Stimulated activated CD8-positive, alpha-beta memory T cell treated with anti-CD3 and anti-CD28 coated beads, Interleukin-2, amount 100 ng/mL, for 1 hour (primary cell): ENCODE results near the gene CCNI.
"Not testable (repeated sequence)": the region's sequence is repeated elsewhere in the genome, so short reads cannot be mapped to it uniquely, and the experiment has no call there.

Source experiments
- DNase-seq, 2 donors: peaks; one replicate each; pipeline ENCODE4 v3.0.0-alpha.2; 2020; ENCODE audit warnings: low read depth in 2 of 2

CCNI gene

GRCh38 chr4:77075869-77076799 is at the start of gene CCNI:
CCNI (minus strand) TSS chr4:77075989; CDS start chr4:77066362, 9,627 bp downstream.
- DNase-seq, result peak; percentile 84 to 89

- DNase-seq, result no peak
Observed at GRCh38 chr4:77124576-77124975, 48.8 kb upstream of the CCNI start.

GRCh38 chr4:77123411-77123810 is 47.6 kb upstream of the CCNI start:
- DNase-seq, result no peak

- DNase-seq, result no peak
Observed at GRCh38 chr4:77122656-77123055, 46.9 kb upstream of the CCNI start.

- no peak for DNase-seq
Observed at GRCh38 chr4:77121736-77122240, 46.0 kb upstream of the CCNI start.

- no peak for DNase-seq
Observed at GRCh38 chr4:77120886-77121508, 45.2 kb upstream of the CCNI start.

GRCh38 chr4:77117721-77118120 is 41.9 kb upstream of the CCNI start:
- no peak for DNase-seq

GRCh38 chr4:77113069-77113468 is 37.3 kb upstream of the CCNI start:
- DNase-seq, result no peak

- DNase-seq, result no peak
Observed at GRCh38 chr4:77110730-77111129, 34.9 kb upstream of the CCNI start.

- DNase-seq, result no peak
Observed at GRCh38 chr4:77104791-77105540, 29.2 kb upstream of the CCNI start.

- no peak for DNase-seq
Observed at GRCh38 chr4:77104388-77104787, 28.6 kb upstream of the CCNI start.

GRCh38 chr4:77100234-77100633 is 24.4 kb upstream of the CCNI start:
- no peak for DNase-seq

GRCh38 chr4:77097611-77098010 is 21.8 kb upstream of the CCNI start:
- no peak for DNase-seq

GRCh38 chr4:77095101-77095821 is 19.5 kb upstream of the CCNI start:
- DNase-seq, result peak; percentile 38 to 60

GRCh38 chr4:77094496-77094895 is 18.7 kb upstream of the CCNI start:
- DNase-seq, result no peak

- no peak for DNase-seq
Observed at GRCh38 chr4:77093401-77093800, 17.6 kb upstream of the CCNI start.

- DNase-seq, result no peak
Observed at GRCh38 chr4:77092975-77093374, 17.2 kb upstream of the CCNI start.

GRCh38 chr4:77089866-77090265 is 14.1 kb upstream of the CCNI start:
- DNase-seq, result no peak

GRCh38 chr4:77087027-77087426 is 11.2 kb upstream of the CCNI start:
- not testable (repeated sequence) for DNase-seq

GRCh38 chr4:77084019-77084639 is 8.3 kb upstream of the CCNI start:
- no peak for DNase-seq
